Neural cell (in vitro differentiated cells): ENCODE data around the gene CNTNAP2.

Experiments used
- CTCF ChIP-seq: fragments of 450-650 bp; IDR thresholded peaks from 2 replicates; pipeline ENCODE4 v1.5.1; 2014; ENCODE audit warnings: antibody characterized with exemption, mild to moderate bottlenecking, moderate library complexity; ENCODE audit not compliant: poor library complexity, severe bottlenecking
- EP300 ChIP-seq: fragments of 450-650 bp; conservative IDR thresholded peaks from 2 replicates; pipeline ENCODE4 v1.6.1; 2014; ENCODE audit warnings: antibody characterized with exemption, mild to moderate bottlenecking, moderate library complexity; ENCODE audit not compliant: poor library complexity, severe bottlenecking
- EZH2 ChIP-seq: fragments of 200-600, 300-800 bp; shearing (Covaris generic), sonication (generic); IDR thresholded peaks from 2 replicates; pipeline ENCODE4 v1.6.1; 2014; ENCODE audit warnings: antibody characterized with exemption, low read length, borderline replicate concordance, mild to moderate bottlenecking; ENCODE audit not compliant: insufficient read depth, poor library complexity, severe bottlenecking
- MXI1 ChIP-seq: fragments of 450-650 bp; conservative IDR thresholded peaks from 2 replicates; pipeline ENCODE4 v1.6.1; 2014; ENCODE audit warnings: antibody characterized with exemption, mild to moderate bottlenecking; ENCODE audit not compliant: poor library complexity, severe bottlenecking
- POLR2AphosphoS5 ChIP-seq: IDR thresholded peaks from 2 replicates; pipeline ENCODE4 v1.6.1; 2012
- SMC3 ChIP-seq: fragments of 450-650 bp; conservative IDR thresholded peaks from 2 replicates; pipeline ENCODE4 v1.6.1; 2014; ENCODE audit warnings: antibody characterized with exemption, mild to moderate bottlenecking, moderate library complexity; ENCODE audit not compliant: poor library complexity

GRCh38 chr7:148368562-148368961, 2252.0 kb downstream of the CNTNAP2 start:
- TF ChIP-seq EP300 = no peak
- no peak for TF ChIP-seq MXI1
- TF ChIP-seq CTCF = no peak
- TF ChIP-seq EZH2 = no peak
- TF ChIP-seq SMC3 = no peak
- TF ChIP-seq POLR2AphosphoS5 = no peak
